Lung (tissue), 12 donors: ENCODE measurements around the gene ATP6V1B1. TPM values are rescaled to one million over a fixed set of nuclear protein-coding genes. Genes with fewer than 3 reads are reported as not detected.

Experiments
- ATAC-seq: fragments of 200-7000 bp; cut with Tn5 transposase; one replicate; pipeline ENCODE4 v1.9.1; 2020; ENCODE audit warnings: moderate number of reproducible peaks; ENCODE audit not compliant: insufficient read depth, low FRiP score
- DNase-seq, 3 donors: peaks; one replicate each; pipeline ENCODE4 v3.0.0-alpha.2; 2013 to 2017
- H3K27ac ChIP-seq, 2 donors: one replicate each; pipeline ENCODE4 v1.5.1; 2013; ENCODE audit warnings: mild to moderate bottlenecking in 2 of 2, moderate library complexity in 2 of 2, control low read depth in 1 of 2, inconsistent platforms in 1 of 2, low read depth in 1 of 2, low read length in 1 of 2
- H3K27me3 ChIP-seq, 3 donors: one replicate each; pipeline ENCODE4 v1.5.1; 2013; ENCODE audit warnings: low read length in 2 of 3; ENCODE audit not compliant: control insufficient read depth in 3 of 3, insufficient read depth in 3 of 3
- H3K36me3 ChIP-seq, 4 donors: one replicate each; pipeline ENCODE4 v1.5.1; 2013; ENCODE audit warnings: low read length in 4 of 4, mild to moderate bottlenecking in 1 of 4, moderate library complexity in 1 of 4; ENCODE audit not compliant: control insufficient read depth in 4 of 4, insufficient read depth in 4 of 4
- H3K4me1 ChIP-seq, 5 donors: one replicate each; pipeline ENCODE4 v1.5.1; 2013; ENCODE audit warnings: low read length in 5 of 5, mild to moderate bottlenecking in 2 of 5, moderate library complexity in 1 of 5; ENCODE audit not compliant: control insufficient read depth in 5 of 5, insufficient read depth in 5 of 5
- H3K4me3 ChIP-seq: one replicate; pipeline ENCODE4 v1.5.1; 2013; ENCODE audit warnings: mild to moderate bottlenecking, control low read depth, moderate library complexity
- H3K9ac ChIP-seq, 2 donors: one replicate each; pipeline ENCODE4 v1.5.1; 2013; ENCODE audit warnings: low read length in 2 of 2, control low read depth in 1 of 2; ENCODE audit not compliant: insufficient read depth in 1 of 2
- H3K9me3 ChIP-seq, 4 donors: one replicate each; pipeline ENCODE4 v1.5.1; 2013; ENCODE audit warnings: low read length in 3 of 4, mild to moderate bottlenecking in 1 of 4, moderate library complexity in 1 of 4; ENCODE audit not compliant: control insufficient read depth in 4 of 4, insufficient read depth in 3 of 4
- WGBS, 2 donors: extraction: QIAGEN DNeasy Blood & Tissue Kit; methylation state at CpG; one replicate each; pipeline ENCODE4 v1.1.7; 2013; 5-methylcytosine and 5-hydroxymethylcytosine counted together
- polyA plus RNA-seq, 2 donors: library from polyadenylated mRNA; stranded (reverse); fragments of 200-250 nt; gene quantifications; one replicate each; pipeline ENCODE4 v1.2.1, GENCODE V29; 2013
- total RNA-seq, 2 donors: library from RNA; depleted of rRNA in 1 of 2; stranded (reverse); fragments of >200 nt in 1 of 2; gene quantifications; one replicate each; pipeline ENCODE4 v1.2.1, GENCODE V29; 2014 to 2021
- TF ChIP-seq, protein P1 (sequence below): IDR thresholded peaks from 2 replicates; pipeline ENCODE4 v1.5.1; 2012; ENCODE audit warnings: mild to moderate bottlenecking; ENCODE audit errors: control extremely low read depth, extremely low read depth
- donor health status: control.
- donor health status: control.
- donor health status: Bipolar disorder and iron deficiency.
- donor health status: healthy.
- donor health status: DM: yes; HTN: yes; CAD: no.

The ATP6V1B1 gene
- total and polyA plus RNA-seq, 4 donors: 0.33 to 5.9 (median 1.8) TPM

DNA sequence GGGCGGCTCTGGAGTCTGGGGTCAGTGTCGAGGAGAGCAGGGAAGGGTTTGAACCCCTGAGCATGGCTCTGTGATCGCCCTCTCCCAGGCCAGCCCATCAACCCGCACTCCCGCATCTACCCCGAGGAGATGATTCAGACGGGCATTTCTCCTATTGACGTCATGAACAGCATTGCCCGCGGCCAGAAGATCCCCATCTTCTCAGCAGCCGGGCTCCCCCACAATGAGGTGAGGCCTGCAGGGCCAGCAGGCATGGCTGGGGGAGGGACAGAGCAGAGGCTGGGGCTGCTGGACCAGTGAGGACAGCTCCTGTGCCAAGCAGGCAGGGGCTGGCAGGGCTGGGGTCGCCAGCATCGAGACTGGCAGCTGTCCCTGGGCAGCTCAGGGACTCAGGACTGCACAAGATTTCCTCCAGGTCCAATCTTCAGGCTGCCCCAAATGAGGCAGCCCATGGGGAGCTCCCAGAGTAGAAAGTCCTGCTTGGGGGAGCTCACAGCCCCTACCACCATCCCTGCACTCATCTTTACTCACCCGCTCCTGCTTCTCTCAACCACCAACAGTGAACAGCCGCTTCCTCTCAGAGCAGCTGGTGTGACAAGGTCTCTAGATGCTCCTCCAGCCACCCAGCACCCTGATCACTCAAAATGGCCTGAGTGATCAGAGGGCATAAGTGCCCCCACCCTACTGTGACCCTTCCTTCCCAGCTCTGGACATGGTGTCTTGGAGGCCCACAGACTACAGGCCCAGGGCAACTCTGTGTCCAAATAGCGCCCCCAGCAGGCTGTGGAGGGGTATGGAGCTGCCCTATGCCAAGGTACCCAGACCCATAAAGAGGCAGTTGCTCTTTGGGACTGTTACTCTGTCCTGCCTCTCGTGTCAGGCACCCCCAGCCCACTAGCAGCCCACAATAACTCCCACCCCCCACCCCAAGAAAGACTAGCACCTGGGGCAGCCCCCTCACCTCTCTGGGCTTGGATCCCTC, 24.4 kb downstream of the ATP6V1B1 start:
- H3K9me3 ChIP-seq: no peaks in the 10 kb centered on the region
- 88 to 91% methylated on average over 17 of the region's 17 CpGs for WGBS, 2 donors
- TF ChIP-seq, protein P1, sequence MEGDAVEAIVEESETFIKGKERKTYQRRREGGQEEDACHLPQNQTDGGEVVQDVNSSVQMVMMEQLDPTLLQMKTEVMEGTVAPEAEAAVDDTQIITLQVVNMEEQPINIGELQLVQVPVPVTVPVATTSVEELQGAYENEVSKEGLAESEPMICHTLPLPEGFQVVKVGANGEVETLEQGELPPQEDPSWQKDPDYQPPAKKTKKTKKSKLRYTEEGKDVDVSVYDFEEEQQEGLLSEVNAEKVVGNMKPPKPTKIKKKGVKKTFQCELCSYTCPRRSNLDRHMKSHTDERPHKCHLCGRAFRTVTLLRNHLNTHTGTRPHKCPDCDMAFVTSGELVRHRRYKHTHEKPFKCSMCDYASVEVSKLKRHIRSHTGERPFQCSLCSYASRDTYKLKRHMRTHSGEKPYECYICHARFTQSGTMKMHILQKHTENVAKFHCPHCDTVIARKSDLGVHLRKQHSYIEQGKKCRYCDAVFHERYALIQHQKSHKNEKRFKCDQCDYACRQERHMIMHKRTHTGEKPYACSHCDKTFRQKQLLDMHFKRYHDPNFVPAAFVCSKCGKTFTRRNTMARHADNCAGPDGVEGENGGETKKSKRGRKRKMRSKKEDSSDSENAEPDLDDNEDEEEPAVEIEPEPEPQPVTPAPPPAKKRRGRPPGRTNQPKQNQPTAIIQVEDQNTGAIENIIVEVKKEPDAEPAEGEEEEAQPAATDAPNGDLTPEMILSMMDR: no peak
- no peaks in the 10 kb centered on the region for H3K36me3 ChIP-seq
- peaks cover 0 to 22% (median 7%) of the 10 kb centered on the region in 3 donors for H3K27me3 ChIP-seq
- DNase-seq (no peak), ATAC-seq (no peak)
- H3K27ac ChIP-seq: no peak overlapping the region
- peaks cover 0 to 6% (median 0%) of the 10 kb centered on the region in 5 donors for H3K4me1 ChIP-seq
- no peak overlapping the region for H3K4me3 ChIP-seq
- H3K9ac ChIP-seq: no peak overlapping the region

DNA sequence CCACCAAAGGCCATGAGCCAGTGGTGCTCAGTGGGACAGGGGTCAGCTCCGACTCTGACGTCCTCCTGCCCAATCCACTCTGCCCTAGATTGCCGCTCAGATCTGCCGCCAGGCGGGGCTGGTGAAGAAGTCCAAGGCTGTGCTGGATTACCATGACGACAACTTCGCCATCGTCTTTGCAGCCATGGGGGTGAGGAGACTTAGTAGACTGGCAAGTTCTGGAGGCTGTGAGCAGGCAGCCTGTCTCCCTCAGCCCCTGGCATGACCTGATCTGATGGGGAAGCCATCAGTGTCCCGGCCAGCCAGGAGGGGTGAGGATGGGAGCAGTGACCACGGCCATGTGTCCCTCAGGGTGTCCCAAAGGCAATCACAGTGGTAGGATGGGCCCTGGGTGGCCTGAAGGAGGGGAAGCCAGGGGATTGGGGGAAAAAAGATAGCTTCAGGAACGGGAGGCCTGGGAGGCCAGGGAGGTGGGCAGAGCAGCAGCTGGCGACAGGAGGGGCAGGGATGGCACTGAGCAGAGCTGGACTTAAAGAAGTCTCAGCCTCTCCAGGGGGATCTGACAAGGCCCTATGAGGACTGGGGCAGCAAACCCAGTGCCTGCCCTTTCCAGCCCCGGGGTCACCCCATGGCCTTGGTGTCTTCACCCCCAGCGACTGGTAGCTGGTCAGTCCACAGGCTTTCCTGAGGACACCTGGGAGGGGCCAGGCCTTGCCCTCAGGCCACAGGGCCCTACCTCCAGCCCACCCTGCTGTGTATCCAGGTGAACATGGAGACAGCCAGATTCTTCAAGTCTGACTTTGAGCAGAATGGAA, 25.3 kb downstream of the ATP6V1B1 start:
- Histone ChIP-seq H3K9me3 (no peaks in the 10 kb centered on the region), H3K27me3 (peaks cover 0 to 18% (median 12%) of the 10 kb centered on the region in 3 donors), H3K36me3 (no peaks in the 10 kb centered on the region), H3K4me1 (peaks cover 0 to 8% (median 0%) of the 10 kb centered on the region in 5 donors), H3K9ac (no peak overlapping the region), H3K27ac (no peak overlapping the region), H3K4me3 (no peak overlapping the region)
- no peak for ATAC-seq
- TF ChIP-seq, protein P1: no peak
- 79 to 84% methylated on average over 14 of the region's 14 CpGs for WGBS, 2 donors
- peak in 1 of 3 donors; percentile 16 for DNase-seq

DNA sequence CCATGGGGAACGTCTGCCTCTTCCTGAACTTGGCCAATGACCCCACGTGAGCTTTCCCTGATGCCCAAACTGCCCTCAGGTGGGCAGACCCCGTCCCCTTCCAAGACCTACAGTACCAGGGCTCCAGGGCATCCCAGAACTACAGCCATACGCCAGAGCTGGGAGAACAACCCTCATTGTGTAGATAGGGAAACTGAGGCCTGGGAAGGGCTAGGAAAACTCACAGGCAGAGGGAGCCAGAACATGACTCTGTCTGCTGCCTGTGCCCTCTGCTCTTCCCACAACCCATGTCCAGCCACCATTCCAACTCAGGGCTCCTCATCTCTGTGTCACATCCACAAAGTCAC, 25.9 kb downstream of the ATP6V1B1 start:
- ATAC-seq (no peak), DNase-seq (no peak)
- Histone ChIP-seq H3K9ac (no peak overlapping the region), H3K4me3 (no peak overlapping the region), H3K4me1 (peaks cover 0 to 8% (median 0%) of the 10 kb centered on the region in 5 donors), H3K9me3 (no peaks in the 10 kb centered on the region), H3K27ac (no peak overlapping the region), H3K36me3 (no peaks in the 10 kb centered on the region), H3K27me3 (peaks cover 0 to 20% (median 12%) of the 10 kb centered on the region in 3 donors)
- 83 to 90% methylated on average over 4 of the region's 4 CpGs for WGBS, 2 donors
- TF ChIP-seq, protein P1: no peak
